ENCODE data around the gene PLD1.

- no peak for TF ChIP-seq CTCF (conservative IDR thresholded peaks at IDR 0.05)
- no peak for TF ChIP-seq EZH2 (IDR thresholded peaks at IDR 0.05; ENCODE audit: low read depth)
Measured at GRCh38 chr3:171836855-171837254, 26.6 kb upstream of the PLD1 start.

Measured in PC-9 (cell line).